ENCODE measurements around the gene CXCL16.

GRCh38 chr17:4747847-4748246 lies 8.1 kb upstream of the CXCL16 start:
- TF ChIP-seq CTCF (IDR thresholded peaks at IDR 0.05) (no peak), POLR2AphosphoS5 (IDR thresholded peaks at IDR 0.05) (no peak), POLR2A (IDR thresholded peaks at IDR 0.05) (no peak), EP300 (IDR thresholded peaks at IDR 0.05) (no peak)

All from suprapubic skin (tissue), 4 donors.